Pancreas (tissue), 10 donors: ENCODE data around the gene TRIM25. TPM values are rescaled to one million over a fixed set of nuclear protein-coding genes. Genes with fewer than 3 reads are reported as not detected.

Experiments used
- ATAC-seq, 4 donors: fragments of 200-7000 bp; cut with Tn5 transposase; one replicate each; pipeline versions ENCODE4 v1.8.0 to v1.9.1; 2020; ENCODE audit warnings: mild to moderate bottlenecking in 4 of 4, moderate library complexity in 4 of 4
- DNase-seq, 6 donors: peaks; one replicate each; pipeline ENCODE4 v3.0.0-alpha.2; 2020
- FAIRE-seq: peaks from 2 replicates; lab custom pipeline; 2012; peaks lifted over from hg19 to GRCh38; lab: Jason Lieb, UNC
- H3K27ac ChIP-seq, 4 donors: fragments of 200-600 bp; sonication (generic); 1 replicate in 3 of 4; 2 replicates in 1 of 4; pipeline versions ENCODE4 v1.5.0 to v1.8.0; 2020
- H3K27me3 ChIP-seq, 4 donors: fragments of 200-600 bp; one replicate each; pipeline ENCODE4 v1.8.0; 2021
- H3K36me3 ChIP-seq, 3 donors: fragments of 200-600 bp; sonication (generic) in 1 of 3; one replicate each; pipeline versions ENCODE4 v1.5.0 to v1.8.0; 2020 to 2021
- H3K4me1 ChIP-seq, 3 donors: fragments of 200-600 bp; one replicate each; pipeline ENCODE4 v1.8.0; 2021
- H3K4me3 ChIP-seq, 4 donors: fragments of 200-600 bp; sonication (generic) in 2 of 4; one replicate each; pipeline versions ENCODE4 v1.5.0 to v1.8.0; 2020 to 2021
- H3K9me3 ChIP-seq, 4 donors: fragments of 200-600 bp; one replicate each; pipeline ENCODE4 v1.8.0; 2021
- WGBS, 2 donors: extraction: QIAGEN DNeasy Blood & Tissue Kit; methylation state at CpG; one replicate each; pipeline ENCODE4 v1.1.7; 2013; 5-methylcytosine and 5-hydroxymethylcytosine counted together
- intact Hi-C, 3 donors: fragments of 100-400 bp; cut with DNase I; formaldehyde crosslinking; loops; one replicate each; pipeline versions ENCODE4 v1.11.1 to v1.14.2; 2022
- polyA plus RNA-seq, 2 donors: library from polyadenylated mRNA; stranded (reverse); fragments of 200-250 nt; gene quantifications; one replicate each; pipeline ENCODE4 v1.2.3, GENCODE V29; 2013
- total RNA-seq, 6 donors: library from RNA; stranded (reverse); fragmentation: NEBNext Ultra II Directional in 4 of 6; extraction: Animal tissue kit (Norgen Biotek cat#: 25700) in 4 of 6; gene quantifications; one replicate each; pipeline versions ENCODE4 v1.2.1 to v1.2.4, GENCODE V29; 2021 to 2023
- TF ChIP-seq, protein P1 (sequence below), 4 donors: fragments of 200-600 bp; sonication (generic) in 3 of 4; IDR thresholded peaks; one replicate each; pipeline versions ENCODE4 v1.5.0 to v1.8.0; 2021; ENCODE audit warnings: antibody characterized with exemption in 4 of 4
- donor health status: healthy with polysubstance abuse.
- donor health status: DM: no; HTN: no; CAD: no; lungs with moderate emphysema.
- donor health status: DM: no; HTN: no; CAD: no.
- donor health status: control.
- donor health status: control.
- donor health status: Bipolar disorder and iron deficiency.
- donor health status: DM: yes; HTN: yes; CAD: no.
- donor health status: DM: no; HTN: no; CAD: no.
- donor health status: DM: no; HTN: no; CAD: no.
- donor health status: DM: yes; HTN: yes; CAD: no.

The TRIM25 gene
- total and polyA plus RNA-seq, 8 donors = 12.2 to 39.4 (median 20.1) TPM

DNA sequence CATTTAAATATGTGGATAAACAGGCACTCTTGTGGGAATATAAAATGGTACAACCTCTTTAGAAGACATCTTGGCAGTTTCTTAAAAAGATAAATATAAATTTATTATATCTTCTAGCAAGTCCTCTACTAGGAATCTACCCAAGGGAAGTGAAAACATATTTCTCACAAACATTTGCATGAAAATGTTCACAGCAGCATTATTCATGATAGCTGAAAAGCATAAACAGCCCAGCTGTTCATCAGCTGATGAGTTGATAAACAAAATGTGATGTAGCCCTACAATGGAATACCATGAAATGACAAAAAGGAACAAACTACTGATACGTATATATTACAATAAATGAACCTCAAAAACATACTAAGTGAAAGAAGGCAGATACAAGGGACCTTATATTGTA is 67.9 kb downstream of the TRIM25 start:
- H3K4me1 ChIP-seq = no peaks in the 10 kb centered on the region
- WGBS, 2 donors = 85 to 89% methylated on average over 1 of the region's 1 CpG
- H3K27ac ChIP-seq = no peak overlapping the region
- ATAC-seq (no peak), FAIRE-seq (no peak), DNase-seq (no peak)
- intact Hi-C loops = no loop called here
- no peaks in the 10 kb centered on the region for H3K27me3 ChIP-seq
- no peaks in the 10 kb centered on the region for H3K9me3 ChIP-seq
- no peak overlapping the region for H3K4me3 ChIP-seq
- TF ChIP-seq, protein P1, sequence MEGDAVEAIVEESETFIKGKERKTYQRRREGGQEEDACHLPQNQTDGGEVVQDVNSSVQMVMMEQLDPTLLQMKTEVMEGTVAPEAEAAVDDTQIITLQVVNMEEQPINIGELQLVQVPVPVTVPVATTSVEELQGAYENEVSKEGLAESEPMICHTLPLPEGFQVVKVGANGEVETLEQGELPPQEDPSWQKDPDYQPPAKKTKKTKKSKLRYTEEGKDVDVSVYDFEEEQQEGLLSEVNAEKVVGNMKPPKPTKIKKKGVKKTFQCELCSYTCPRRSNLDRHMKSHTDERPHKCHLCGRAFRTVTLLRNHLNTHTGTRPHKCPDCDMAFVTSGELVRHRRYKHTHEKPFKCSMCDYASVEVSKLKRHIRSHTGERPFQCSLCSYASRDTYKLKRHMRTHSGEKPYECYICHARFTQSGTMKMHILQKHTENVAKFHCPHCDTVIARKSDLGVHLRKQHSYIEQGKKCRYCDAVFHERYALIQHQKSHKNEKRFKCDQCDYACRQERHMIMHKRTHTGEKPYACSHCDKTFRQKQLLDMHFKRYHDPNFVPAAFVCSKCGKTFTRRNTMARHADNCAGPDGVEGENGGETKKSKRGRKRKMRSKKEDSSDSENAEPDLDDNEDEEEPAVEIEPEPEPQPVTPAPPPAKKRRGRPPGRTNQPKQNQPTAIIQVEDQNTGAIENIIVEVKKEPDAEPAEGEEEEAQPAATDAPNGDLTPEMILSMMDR (IDR thresholded peaks at IDR 0.05) = no peak
- H3K36me3 ChIP-seq = peaks cover 0 to 20% (median 0%) of the 10 kb centered on the region in 3 donors

DNA sequence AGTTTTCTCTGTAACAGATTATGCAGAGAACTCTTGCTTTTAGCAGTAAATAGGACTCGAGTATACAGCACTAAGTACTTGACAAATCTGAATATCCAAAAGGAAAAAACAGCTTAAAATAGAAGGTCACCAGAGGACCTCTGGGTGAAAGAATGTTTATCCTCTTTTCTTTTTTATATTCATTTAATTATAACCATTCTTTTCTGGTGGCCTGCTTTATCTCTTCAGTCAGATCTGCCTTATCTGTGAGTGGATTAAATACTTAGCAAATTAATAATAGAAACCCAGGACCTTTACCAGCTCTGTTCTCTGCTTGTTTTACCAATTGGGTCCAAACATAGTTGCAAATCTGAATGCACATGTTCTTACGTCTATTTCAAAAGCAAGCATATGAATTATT is 71.3 kb downstream of the TRIM25 start:
- 55 to 57% methylated on average over 2 of the region's 2 CpGs for WGBS, 2 donors
- Histone ChIP-seq H3K27me3 (no peaks in the 10 kb centered on the region), H3K27ac (no peak overlapping the region), H3K4me1 (peaks cover 0 to 2% (median 0%) of the 10 kb centered on the region in 3 donors), H3K36me3 (no peaks in the 10 kb centered on the region), H3K4me3 (no peak overlapping the region), H3K9me3 (no peaks in the 10 kb centered on the region)
- TF ChIP-seq, protein P1 (IDR thresholded peaks at IDR 0.05) = no peak
- intact Hi-C loops = no loop called here
- DNase-seq (no peak), FAIRE-seq (no peak), ATAC-seq (no peak)

DNA sequence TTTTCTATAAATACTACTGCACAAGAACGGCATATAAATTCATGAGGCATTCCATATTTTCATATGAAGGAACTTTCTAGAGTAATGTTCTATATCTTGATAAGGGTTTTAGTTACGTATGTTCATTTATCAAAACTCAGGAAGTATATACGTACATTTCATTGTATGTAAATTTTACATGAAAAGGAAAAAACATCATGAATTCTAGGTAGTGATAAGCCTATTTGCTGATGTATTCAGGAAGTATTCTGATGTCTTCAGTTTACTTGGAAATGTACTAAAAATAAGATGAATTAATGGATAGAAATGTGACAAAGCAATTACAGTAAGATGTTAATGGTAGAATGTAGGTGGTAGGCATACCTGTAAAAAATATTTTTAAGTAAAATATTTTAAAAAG is 75.2 kb downstream of the TRIM25 start:
- FAIRE-seq (no peak), DNase-seq (no peak), ATAC-seq (no peak)
- Histone ChIP-seq H3K27me3 (no peaks in the 10 kb centered on the region), H3K9me3 (no peaks in the 10 kb centered on the region), H3K36me3 (no peaks in the 10 kb centered on the region), H3K27ac (no peak overlapping the region), H3K4me3 (no peak overlapping the region), H3K4me1 (peaks cover 0 to 16% (median 0%) of the 10 kb centered on the region in 3 donors)
- 82 to 83% methylated on average over 3 of the region's 3 CpGs for WGBS, 2 donors
- intact Hi-C loops = no loop called here
- TF ChIP-seq, protein P1 (IDR thresholded peaks at IDR 0.05) = no peak

Other genes with a start within 250 kb of the TRIM25 start
- gene C17orf67, start 80.1 kb downstream of the TRIM25 start, total RNA-seq = 1 to 10 TPM; 1.0 to 2.1 (median 1.6) TPM
- gene C17orf67, start 80.1 kb downstream of the TRIM25 start, polyA plus RNA-seq = 1 to 10 TPM; 3.2 to 9.6 TPM
- 1 to 10 TPM; 3.9 to 7.6 (median 4.4) TPM for gene DGKE, start 79.9 kb downstream of the TRIM25 start, total RNA-seq
- 1 to 10 TPM; 1.8 to 5.2 TPM for gene DGKE, start 79.9 kb downstream of the TRIM25 start, polyA plus RNA-seq
- 1 to 10 TPM; 3.6 to 8.3 (median 6.3) TPM for gene COIL, start 47.0 kb upstream of the TRIM25 start, total RNA-seq
- gene COIL, start 47.0 kb upstream of the TRIM25 start, polyA plus RNA-seq = 1 to 10 TPM; 4.4 to 8.6 TPM
- 10 to 100 TPM in 3 of 6 donors, 1 to 10 TPM in 3; 6.6 to 37.2 (median 10.9) TPM for gene SCPEP1, start 64.1 kb upstream of the TRIM25 start, total RNA-seq
- gene SCPEP1, start 64.1 kb upstream of the TRIM25 start, polyA plus RNA-seq = 10 to 100 TPM; 21.9 to 35.8 TPM
- 10 to 100 TPM; 13.9 to 23.8 (median 18.0) TPM for gene AKAP1, start 171.2 kb upstream of the TRIM25 start, total RNA-seq
- gene AKAP1, start 171.2 kb upstream of the TRIM25 start, polyA plus RNA-seq = 10 to 100 TPM in 1 of 2 donors, 1 to 10 TPM in 1; 9.8 to 12.8 TPM